KOPT-K1 (cell line): ENCODE data around the gene AFF3.

Experiments used
- H3K27ac ChIP-seq: fragments of 200-600 bp; sonication (generic); 2 replicates; pipeline ENCODE4 v1.5.1; 2016; ENCODE audit warnings: antibody characterized with exemption, mild to moderate bottlenecking, low read depth, low read length; ENCODE audit not compliant: poor library complexity, severe bottlenecking
- H3K36me3 ChIP-seq: fragments of 200-600 bp; sonication (generic); 2 replicates; pipeline ENCODE4 v1.5.1; 2017; ENCODE audit warnings: antibody characterized with exemption, mild to moderate bottlenecking, low read length, moderate library complexity; ENCODE audit not compliant: insufficient read depth
- H3K9me3 ChIP-seq: fragments of 200-600 bp; sonication (generic); 2 replicates; pipeline ENCODE4 v1.5.1; 2017; ENCODE audit warnings: antibody characterized with exemption, low read length, mild to moderate bottlenecking; ENCODE audit not compliant: insufficient read depth, poor library complexity, severe bottlenecking

AFF3 gene

DNA sequence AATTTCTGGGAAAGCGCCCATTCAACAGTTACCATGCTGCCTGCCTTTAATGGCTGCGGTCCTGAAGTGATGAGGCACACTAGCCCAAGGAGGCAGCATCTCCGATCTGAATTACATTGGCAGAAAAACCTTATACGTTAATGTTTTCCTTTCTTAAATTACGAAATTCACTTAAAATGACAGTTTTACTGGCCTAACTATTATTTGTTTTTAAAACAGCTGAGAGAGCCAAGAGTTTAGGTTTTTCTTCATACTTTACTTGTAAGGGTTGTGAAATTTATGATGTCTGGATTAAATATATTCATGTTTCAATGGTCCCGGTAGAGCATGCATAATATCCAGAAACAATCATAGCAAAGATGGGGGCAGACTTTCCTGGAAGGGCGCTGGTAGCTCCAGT lies 537.4 kb downstream of the AFF3 start:
- Histone ChIP-seq H3K36me3 (no peaks in the 10 kb centered on the region), H3K9me3 (no peaks in the 10 kb centered on the region)

DNA sequence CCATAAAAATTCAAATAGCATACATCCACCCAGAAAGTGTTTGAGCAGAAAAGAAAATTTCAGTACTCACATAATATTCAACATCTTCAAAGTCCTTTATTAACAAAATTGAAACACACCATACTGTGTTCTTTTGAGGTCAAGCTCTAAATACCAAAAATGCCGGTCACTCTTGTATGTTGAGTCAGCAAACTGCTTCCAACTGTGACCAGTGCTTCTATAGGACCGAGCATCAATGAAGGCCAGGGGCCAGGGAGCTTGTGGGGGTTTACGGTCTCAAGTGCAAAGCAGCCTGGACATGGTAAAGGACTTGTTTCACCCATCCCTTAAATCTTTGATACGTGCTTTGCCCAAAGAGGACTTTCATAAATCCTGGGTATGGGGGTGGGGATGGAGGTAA lies 539.9 kb downstream of the AFF3 start:
- H3K36me3 ChIP-seq: no peaks in the 10 kb centered on the region

More for the DNA sequence above, 537.4 kb downstream of the AFF3 start:
- no peak overlapping the region for H3K27ac ChIP-seq

DNA sequence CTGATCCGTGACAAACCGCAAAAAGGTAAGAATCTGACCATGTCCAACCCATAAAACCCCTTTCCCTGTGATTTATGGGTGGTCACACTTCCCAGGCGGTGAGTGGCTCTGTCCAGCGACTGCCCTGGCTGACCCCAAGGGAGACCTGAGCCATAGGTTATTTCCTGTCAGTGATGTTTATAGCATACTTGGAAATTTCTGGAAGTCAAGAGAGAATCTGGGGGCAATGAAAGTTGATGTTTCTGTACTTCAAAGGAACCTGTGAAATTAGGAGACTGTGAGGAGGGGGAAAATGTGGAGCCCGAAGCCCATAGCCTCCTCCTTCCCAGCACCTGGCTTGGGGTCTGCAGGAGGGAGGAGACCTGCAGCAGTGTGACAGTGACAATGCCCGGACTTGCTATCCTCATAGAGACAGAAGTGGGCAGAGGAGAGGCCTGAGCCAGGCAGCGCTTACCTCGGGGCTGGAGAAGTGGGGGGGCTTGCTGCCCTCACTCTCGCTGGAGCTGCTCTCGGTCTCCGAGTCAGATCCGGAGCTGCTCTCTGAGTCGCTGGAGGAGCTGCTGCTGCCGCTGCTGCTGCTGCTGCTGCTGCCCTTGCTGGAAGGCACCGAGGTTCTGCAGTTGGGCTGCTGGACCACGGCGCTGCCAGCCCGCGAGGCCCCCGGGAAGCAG lies 541.3 kb downstream of the AFF3 start:
- H3K9me3 ChIP-seq: no peaks in the 10 kb centered on the region
- no peak overlapping the region for H3K27ac ChIP-seq
- H3K36me3 ChIP-seq: no peaks in the 10 kb centered on the region

More for the DNA sequence above, 539.9 kb downstream of the AFF3 start:
- no peak overlapping the region for H3K27ac ChIP-seq
- H3K9me3 ChIP-seq: no peaks in the 10 kb centered on the region

DNA sequence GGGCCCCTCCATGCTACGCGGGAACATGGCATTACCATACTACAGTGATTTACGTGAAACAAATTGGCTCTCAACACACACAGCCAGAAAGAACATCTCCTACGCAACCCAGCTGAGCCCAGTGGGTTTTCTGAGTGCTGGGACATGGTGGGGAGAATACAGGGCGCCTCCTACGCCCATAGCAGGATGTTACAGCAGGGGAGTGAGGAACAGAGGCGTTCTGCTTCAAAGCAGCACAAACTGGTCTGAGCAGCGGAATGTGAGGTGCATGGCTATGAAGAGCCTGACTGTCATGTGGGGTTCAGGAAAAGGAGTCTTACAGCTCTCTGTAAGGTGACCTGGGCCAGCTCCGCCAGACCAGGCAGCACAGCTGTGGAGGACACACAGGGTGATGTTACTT lies 543.9 kb downstream of the AFF3 start:
- Histone ChIP-seq H3K27ac (no peak overlapping the region), H3K9me3 (no peaks in the 10 kb centered on the region), H3K36me3 (no peaks in the 10 kb centered on the region)

DNA sequence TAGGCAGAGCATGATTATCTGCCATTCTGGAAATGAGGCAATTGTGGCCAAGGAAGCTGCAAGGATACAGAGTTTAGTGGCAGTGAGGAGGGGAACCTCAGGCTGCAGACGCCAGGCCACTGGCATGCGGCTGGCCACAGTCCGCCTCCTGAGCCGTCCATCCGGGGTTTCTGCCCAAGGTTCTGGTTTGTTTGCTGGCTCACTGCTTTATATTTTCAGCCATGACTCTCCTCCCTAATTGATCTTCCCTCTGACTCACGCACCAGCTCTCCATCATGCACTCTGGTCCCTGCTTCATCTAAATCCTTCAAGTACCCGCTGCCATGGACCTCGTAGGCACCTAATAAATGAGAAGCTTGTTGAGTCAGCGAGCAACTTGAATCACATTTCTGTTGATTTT lies 544.8 kb downstream of the AFF3 start:
- no peak overlapping the region for H3K27ac ChIP-seq
- H3K36me3 ChIP-seq: no peaks in the 10 kb centered on the region
- no peaks in the 10 kb centered on the region for H3K9me3 ChIP-seq

DNA sequence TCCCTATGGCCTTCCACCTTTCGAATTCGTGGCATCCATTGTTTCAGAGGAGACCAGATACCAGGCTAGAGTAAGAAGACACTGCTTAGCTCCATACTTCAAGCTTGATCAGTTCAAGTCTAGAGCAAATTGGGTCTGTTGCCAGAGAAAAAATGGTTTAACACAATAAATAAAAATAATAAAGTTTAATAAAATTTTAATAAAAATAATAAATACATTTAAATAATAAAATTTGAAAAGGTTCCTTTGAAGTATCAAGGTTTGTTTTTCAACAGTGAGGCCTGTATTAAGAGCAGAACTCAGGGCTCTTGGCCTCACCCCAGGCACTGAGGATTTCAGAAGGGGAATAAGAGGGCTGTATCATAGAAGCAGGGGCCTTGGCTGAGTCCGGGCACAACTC lies 547.0 kb downstream of the AFF3 start:
- H3K9me3 ChIP-seq: no peaks in the 10 kb centered on the region
- H3K27ac ChIP-seq: no peak overlapping the region
- no peaks in the 10 kb centered on the region for H3K36me3 ChIP-seq

DNA sequence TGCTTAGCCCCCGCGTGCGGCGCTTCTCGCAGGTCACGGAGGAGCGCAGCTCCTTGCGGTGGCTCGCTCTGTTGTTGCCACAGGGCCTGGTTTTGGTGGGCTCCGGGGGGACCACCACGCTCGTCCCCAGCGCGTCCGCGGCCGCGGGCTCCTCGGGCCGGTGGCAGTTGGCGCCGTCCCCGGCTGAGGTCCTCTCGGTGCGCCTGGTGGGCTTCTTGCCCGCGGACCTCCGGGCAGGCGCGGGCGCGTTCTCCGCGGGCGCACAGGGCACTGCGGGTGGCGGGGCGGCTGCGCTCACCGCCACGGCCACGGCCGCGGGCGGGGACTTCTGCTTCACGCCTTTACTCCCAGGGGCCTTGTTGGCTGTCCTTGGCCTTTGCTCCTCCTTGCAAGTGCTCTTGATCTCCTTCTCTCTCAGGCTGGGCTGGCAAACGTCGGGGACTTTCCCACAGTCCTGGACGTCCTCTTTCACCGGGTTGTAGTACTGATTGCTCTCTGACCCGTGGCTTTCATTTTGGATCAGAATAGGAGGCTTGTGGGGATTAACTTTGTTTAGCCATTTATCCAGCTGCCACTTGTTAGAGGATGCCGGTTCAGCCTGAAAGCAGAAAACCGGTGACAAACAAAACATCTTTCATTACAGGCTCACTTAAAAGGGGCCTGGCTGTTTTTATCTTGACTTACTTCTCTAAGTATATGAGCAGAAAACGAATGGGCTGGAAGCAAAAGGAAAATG lies 548.5 kb downstream of the AFF3 start:
- no peak overlapping the region for H3K27ac ChIP-seq
- no peaks in the 10 kb centered on the region for H3K9me3 ChIP-seq
- no peaks in the 10 kb centered on the region for H3K36me3 ChIP-seq

DNA sequence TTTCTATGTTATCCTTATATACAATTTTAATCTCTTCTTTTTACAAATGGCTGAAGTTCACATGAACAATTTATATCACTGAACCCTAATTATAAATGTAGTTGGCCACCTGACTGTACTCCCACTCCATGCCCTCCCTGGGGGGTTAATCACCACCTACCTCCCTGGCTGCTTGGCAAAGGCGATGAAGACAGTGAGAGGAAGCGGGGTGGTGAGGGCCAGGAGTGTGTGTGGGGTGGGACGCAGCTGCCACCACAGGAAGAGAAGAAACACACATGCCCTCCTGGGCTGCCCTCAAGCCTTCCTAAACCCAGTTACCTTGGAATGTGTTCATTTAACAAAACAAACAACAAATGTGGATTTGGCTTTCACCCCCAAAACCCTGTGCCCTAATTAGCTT lies 565.6 kb downstream of the AFF3 start:
- no peaks in the 10 kb centered on the region for H3K9me3 ChIP-seq
- H3K27ac ChIP-seq: no peak overlapping the region
- peaks cover 9% of the 10 kb centered on the region; the same call in 1 of the 2 replicates for H3K36me3 ChIP-seq

DNA sequence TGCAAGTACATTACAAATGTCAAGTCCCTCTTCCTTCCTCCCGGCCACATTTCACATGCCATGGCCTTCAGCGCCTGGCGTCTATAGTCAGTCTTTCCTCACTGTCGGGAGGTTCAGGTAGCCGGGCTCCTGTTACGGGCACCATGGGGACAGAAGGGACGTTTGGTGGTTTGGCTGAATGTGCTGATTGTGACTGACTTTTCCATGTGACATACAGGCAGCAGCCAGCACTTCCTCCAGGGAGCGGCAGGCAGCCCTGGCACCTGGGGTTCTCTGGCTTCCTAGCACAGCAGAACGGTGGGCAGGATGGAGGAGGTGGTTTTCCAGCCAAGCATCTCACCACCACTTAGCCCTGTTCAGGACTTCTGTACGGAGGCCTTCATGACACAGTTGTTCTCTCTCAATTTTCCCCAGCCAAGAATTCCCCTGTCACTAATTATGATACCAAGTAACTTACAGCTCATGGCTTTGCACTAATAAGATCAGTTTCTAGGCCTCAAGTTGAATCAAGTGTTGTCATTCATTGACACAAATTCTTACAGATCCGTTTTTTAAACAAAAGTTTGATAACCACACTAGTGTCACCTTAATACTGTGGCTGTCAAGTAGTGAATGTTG lies 568.6 kb downstream of the AFF3 start:
- H3K27ac ChIP-seq: no peak overlapping the region
- peaks cover 9% of the 10 kb centered on the region; the same call in 1 of the 2 replicates for H3K36me3 ChIP-seq
- no peaks in the 10 kb centered on the region for H3K9me3 ChIP-seq

DNA sequence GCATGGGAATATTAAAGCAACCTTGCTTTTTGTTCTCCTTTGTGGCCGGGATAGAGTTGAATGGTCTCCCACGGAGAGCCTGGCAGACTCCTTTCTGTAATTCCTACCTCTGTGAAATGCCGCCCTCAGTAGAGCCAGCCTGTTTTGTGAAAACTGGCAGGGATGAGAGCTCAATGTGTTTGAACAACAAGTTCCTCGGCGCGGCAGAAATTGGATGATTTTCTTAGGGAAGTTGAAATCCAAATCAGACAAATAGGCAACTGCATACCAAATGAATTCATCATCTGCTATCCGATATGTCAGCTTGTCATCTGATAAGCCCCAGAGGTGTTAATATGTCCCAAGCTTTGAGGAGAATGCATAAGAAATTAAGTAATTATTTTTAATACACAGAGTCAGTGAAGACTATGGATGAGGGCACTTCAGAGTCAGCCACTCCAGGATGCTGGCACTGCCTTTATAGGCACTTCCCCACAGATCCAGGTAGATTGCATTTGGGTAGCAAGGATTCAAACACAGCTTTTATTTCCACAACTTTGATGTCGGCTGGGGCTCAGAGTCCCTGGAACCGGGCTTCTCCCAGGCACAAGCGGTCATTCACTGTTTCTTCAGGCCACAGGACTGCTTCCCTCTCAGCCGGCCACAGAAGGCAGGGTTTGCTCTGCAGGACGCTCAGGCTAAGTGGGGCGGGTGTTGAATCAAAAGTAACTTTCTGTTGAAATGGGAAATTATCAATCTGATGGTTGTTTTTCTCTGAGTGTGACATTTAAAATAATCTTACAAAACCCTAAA lies 569.8 kb downstream of the AFF3 start:
- Histone ChIP-seq H3K27ac (no peak overlapping the region), H3K9me3 (no peaks in the 10 kb centered on the region), H3K36me3 (peaks cover 10% of the 10 kb centered on the region; the same call in 1 of the 2 replicates)

DNA sequence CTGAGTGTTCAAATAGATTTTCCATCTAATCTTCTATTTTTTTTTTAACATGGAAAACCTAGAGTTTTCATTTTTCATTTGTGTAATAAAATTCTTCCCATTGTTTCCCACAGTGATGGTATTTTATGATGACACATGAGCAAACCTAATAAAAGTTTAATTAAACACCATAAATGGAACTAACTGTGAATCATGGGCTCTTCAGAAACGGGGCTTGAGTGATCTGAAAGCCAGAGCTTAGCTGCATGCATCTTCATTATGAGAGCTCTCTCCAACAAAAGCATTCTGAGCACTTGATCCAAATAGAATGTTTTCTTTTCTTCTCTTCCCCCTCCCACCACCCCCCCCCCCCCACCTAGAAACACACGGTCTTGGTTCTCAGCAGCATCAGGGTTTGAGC lies 570.4 kb downstream of the AFF3 start:
- no peak overlapping the region for H3K27ac ChIP-seq
- H3K9me3 ChIP-seq: no peaks in the 10 kb centered on the region
- peaks cover 14% of the 10 kb centered on the region; the same call in 1 of the 2 replicates for H3K36me3 ChIP-seq

DNA sequence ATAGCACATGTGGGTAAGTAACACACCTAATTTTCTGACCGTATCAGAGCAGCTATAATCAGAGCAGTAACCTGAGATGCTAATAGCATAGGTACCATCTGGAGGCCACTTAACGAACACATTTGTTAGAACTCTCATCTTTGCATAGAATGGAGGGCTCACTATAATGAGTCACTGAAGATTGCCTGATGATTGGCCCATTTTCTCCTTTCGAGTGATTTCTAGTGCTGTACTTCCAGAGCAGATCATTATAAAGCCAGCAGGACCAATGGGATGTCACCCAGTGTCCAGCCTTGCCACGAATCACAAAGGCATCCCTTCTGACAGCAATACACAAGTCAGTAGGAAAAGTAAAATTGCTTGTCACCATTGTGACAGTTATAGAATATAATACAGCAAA lies 570.9 kb downstream of the AFF3 start:
- H3K36me3 ChIP-seq: peaks cover 14% of the 10 kb centered on the region; the same call in 1 of the 2 replicates
- no peak overlapping the region for H3K27ac ChIP-seq
- H3K9me3 ChIP-seq: no peaks in the 10 kb centered on the region

DNA sequence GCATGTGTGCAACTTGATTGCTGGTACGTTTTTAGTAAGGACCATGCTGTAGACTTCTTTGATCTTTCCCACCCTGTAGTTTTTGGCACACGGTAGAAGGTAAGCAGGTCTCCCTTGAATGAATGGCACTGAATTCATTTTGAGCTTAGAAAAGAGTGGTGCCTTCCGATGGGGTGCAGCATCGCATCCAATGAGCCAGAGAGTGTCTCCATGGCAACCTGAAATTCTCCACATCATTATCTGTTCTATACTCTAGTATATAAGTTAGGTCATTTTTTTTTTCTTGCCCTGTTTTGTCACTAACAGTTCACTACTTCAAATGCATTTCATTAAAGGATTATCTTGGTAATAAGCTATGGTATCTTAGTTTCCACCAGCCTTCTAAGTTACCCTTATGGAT lies 571.4 kb downstream of the AFF3 start:
- Histone ChIP-seq H3K27ac (no peak overlapping the region), H3K36me3 (peaks cover 14% of the 10 kb centered on the region; the same call in 1 of the 2 replicates), H3K9me3 (no peaks in the 10 kb centered on the region)

DNA sequence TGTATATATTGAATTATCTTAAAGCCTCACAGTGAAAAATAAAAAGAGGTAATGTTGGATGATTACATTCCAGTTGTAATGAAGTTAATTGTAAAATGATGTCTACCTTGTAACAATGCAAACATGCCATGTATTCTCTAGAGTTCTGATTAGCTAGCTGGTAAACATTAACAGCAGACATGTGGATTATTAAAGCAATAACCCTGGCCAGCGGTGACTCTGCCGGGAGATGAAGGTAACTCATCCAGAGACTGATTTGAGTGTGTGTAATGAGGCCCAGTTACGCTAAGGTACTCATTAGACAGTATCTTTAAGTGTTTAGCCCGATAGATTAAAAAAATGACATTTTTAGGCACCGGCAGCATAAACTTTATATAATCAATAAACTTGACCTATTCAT lies 573.0 kb downstream of the AFF3 start:
- Histone ChIP-seq H3K27ac (no peak overlapping the region), H3K36me3 (peaks cover 10% of the 10 kb centered on the region; the same call in 1 of the 2 replicates), H3K9me3 (no peaks in the 10 kb centered on the region)

DNA sequence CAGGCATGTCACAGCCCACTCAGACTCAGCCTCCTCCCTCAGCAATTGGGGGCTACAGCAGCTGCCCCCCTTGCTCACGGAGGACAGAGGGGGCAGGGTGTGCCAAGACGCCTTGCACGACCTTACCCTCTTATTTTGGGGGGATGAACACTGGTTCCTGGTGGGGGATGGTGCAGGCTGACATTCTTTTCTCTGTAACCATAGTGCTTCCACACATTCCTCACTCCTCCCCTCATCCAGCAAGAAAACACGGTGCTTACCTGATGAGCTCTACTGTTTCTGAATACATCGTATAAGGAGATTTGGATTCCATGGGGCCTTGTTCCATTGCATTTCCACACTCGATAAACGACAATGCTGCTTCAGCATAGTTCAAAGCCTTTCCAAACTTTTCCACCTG lies 577.2 kb downstream of the AFF3 start:
- Histone ChIP-seq H3K27ac (no peak overlapping the region), H3K36me3 (peaks cover 5% of the 10 kb centered on the region; the same call in 1 of the 2 replicates), H3K9me3 (no peaks in the 10 kb centered on the region)
